ENCODE results near the gene PTGS1. TPM values are rescaled to one million over a fixed set of nuclear protein-coding genes. Genes with fewer than 3 reads are reported as not detected.

Gene PTGS1
- total and polyA plus RNA-seq, 9 of the 15 experiments (the other 6 are each of a cell fraction or from before 2014, with no cell fraction given) = 3.4 to 12.9 (median 5.3) TPM

DNA sequence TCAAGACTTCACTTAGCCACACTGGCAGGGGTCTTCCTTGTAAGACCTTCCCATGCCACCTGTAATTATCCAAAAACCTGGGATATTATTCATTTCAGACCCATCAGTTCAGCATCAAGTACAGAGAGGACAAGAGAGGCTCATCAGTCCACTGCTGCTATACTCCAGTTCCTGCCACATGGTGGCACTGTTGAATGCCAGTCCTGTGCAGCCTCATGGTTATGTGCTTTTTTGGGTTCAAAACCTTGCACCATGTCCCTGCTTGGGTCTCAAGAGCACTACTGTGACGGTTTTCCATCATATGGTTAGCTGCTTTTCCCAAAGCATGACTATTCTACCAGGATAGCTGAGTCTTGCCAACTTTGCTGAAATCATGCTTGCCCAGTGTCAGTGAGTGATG, 8.5 kb downstream of the PTGS1 start (continued):
- TF ChIP-seq, protein P1, sequence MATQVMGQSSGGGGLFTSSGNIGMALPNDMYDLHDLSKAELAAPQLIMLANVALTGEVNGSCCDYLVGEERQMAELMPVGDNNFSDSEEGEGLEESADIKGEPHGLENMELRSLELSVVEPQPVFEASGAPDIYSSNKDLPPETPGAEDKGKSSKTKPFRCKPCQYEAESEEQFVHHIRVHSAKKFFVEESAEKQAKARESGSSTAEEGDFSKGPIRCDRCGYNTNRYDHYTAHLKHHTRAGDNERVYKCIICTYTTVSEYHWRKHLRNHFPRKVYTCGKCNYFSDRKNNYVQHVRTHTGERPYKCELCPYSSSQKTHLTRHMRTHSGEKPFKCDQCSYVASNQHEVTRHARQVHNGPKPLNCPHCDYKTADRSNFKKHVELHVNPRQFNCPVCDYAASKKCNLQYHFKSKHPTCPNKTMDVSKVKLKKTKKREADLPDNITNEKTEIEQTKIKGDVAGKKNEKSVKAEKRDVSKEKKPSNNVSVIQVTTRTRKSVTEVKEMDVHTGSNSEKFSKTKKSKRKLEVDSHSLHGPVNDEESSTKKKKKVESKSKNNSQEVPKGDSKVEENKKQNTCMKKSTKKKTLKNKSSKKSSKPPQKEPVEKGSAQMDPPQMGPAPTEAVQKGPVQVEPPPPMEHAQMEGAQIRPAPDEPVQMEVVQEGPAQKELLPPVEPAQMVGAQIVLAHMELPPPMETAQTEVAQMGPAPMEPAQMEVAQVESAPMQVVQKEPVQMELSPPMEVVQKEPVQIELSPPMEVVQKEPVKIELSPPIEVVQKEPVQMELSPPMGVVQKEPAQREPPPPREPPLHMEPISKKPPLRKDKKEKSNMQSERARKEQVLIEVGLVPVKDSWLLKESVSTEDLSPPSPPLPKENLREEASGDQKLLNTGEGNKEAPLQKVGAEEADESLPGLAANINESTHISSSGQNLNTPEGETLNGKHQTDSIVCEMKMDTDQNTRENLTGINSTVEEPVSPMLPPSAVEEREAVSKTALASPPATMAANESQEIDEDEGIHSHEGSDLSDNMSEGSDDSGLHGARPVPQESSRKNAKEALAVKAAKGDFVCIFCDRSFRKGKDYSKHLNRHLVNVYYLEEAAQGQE (IDR thresholded peaks at IDR 0.05; ENCODE audit: borderline replicate concordance) = peak; percentile 33; the same call in 1 of the 2 replicates
- TF ChIP-seq, protein P1 (CRISPR knock-in tag; IDR thresholded peaks at IDR 0.05; ENCODE audit: low read depth) = no peak
- TF ChIP-seq, protein P2, sequence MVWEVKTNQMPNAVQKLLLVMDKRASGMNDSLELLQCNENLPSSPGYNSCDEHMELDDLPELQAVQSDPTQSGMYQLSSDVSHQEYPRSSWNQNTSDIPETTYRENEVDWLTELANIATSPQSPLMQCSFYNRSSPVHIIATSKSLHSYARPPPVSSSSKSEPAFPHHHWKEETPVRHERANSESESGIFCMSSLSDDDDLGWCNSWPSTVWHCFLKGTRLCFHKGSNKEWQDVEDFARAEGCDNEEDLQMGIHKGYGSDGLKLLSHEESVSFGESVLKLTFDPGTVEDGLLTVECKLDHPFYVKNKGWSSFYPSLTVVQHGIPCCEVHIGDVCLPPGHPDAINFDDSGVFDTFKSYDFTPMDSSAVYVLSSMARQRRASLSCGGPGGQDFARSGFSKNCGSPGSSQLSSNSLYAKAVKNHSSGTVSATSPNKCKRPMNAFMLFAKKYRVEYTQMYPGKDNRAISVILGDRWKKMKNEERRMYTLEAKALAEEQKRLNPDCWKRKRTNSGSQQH (CRISPR knock-in tag; IDR thresholded peaks at IDR 0.05) = no peak
- TF ChIP-seq ATF7 (IDR thresholded peaks at IDR 0.05) (no peak), TRIM28 (IDR thresholded peaks at IDR 0.05) (peak; percentile 89; the same call in 1 of the 2 replicates)
- TF ChIP-seq, protein P3, sequence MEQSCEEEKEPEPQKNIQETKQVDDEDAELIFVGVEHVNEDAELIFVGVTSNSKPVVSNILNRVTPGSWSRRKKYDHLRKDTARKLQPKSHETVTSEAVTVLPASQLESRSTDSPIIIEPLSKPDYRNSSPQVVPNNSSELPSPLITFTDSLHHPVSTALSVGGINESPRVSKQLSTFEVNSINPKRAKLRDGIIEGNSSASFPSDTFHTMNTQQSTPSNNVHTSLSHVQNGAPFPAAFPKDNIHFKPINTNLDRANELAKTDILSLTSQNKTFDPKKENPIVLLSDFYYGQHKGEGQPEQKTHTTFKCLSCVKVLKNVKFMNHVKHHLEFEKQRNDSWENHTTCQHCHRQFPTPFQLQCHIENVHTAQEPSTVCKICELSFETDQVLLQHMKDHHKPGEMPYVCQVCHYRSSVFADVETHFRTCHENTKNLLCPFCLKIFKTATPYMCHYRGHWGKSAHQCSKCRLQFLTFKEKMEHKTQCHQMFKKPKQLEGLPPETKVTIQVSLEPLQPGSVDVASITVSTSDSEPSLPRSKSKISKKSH (CRISPR knock-in tag; IDR thresholded peaks at IDR 0.05) = no peak
- TF ChIP-seq, protein P4, sequence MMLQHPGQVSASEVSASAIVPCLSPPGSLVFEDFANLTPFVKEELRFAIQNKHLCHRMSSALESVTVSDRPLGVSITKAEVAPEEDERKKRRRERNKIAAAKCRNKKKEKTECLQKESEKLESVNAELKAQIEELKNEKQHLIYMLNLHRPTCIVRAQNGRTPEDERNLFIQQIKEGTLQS (IDR thresholded peaks at IDR 0.05) = no peak
- TF ChIP-seq, protein P4 (CRISPR knock-in tag; conservative IDR thresholded peaks at IDR 0.05) = no peak
- TF ChIP-seq, protein P5, sequence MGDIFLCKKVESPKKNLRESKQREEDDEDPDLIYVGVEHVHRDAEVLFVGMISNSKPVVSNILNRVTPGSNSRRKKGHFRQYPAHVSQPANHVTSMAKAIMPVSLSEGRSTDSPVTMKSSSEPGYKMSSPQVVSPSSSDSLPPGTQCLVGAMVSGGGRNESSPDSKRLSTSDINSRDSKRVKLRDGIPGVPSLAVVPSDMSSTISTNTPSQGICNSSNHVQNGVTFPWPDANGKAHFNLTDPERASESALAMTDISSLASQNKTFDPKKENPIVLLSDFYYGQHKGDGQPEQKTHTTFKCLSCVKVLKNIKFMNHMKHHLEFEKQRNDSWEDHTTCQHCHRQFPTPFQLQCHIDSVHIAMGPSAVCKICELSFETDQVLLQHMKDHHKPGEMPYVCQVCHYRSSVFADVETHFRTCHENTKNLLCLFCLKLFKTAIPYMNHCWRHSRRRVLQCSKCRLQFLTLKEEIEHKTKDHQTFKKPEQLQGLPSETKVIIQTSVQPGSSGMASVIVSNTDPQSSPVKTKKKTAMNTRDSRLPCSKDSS (IDR thresholded peaks at IDR 0.05; ENCODE audit: low read depth, partially characterized antibody) = peak; percentile 61
